MM.1S (cell line): ENCODE measurements around the gene NCAPD3.
A peak's percentile ranks its signal among the peaks of the same experiment; 100 is the strongest.

ENCODE experiments used
- DNase-seq: peaks from one replicate; pipeline ENCODE4 v3.0.0-alpha.2; 2015
- H2AFZ ChIP-seq: fragments of 300-600 bp; sonication (generic); 2 replicates; pipeline ENCODE4 v1.6.0; 2016; ENCODE audit warnings: antibody characterized with exemption, low read length
- H3F3A ChIP-seq: fragments of 300-600 bp; sonication (generic); 2 replicates; pipeline ENCODE4 v1.6.1; 2016; ENCODE audit warnings: mild to moderate bottlenecking, antibody characterized with exemption, low read length, moderate library complexity, mixed read lengths; ENCODE audit not compliant: insufficient read depth
- H3K27ac ChIP-seq: fragments of 300-600 bp; sonication (generic); 2 replicates; pipeline ENCODE4 v1.5.1; 2016; ENCODE audit warnings: mild to moderate bottlenecking, low read length
- H3K27me3 ChIP-seq: fragments of 300-600 bp; sonication (generic); replicated peaks from 2 replicates; pipeline ENCODE4 v1.6.0; 2016; ENCODE audit warnings: low read length; ENCODE audit not compliant: insufficient read depth
- H3K36me3 ChIP-seq: fragments of 300-600 bp; sonication (generic); replicated peaks from 2 replicates; pipeline ENCODE4 v1.6.1; 2016; ENCODE audit warnings: mild to moderate bottlenecking, low read length, mixed read lengths; ENCODE audit not compliant: insufficient read depth
- H3K4me1 ChIP-seq: fragments of 300-600 bp; sonication (generic); 2 replicates; pipeline ENCODE4 v1.6.1; 2016; ENCODE audit warnings: low read length, mixed read lengths
- H3K4me2 ChIP-seq: fragments of 300-600 bp; sonication (generic); 2 replicates; pipeline ENCODE4 v1.6.0; 2016; ENCODE audit warnings: low read depth, low read length
- H3K4me3 ChIP-seq: fragments of 300-600 bp; sonication (generic); 2 replicates; pipeline ENCODE4 v1.5.1; 2016; ENCODE audit warnings: low read length, mixed read lengths
- H3K79me2 ChIP-seq: fragments of 300-600 bp; sonication (generic); 2 replicates; pipeline ENCODE4 v1.6.1; 2016; ENCODE audit warnings: mixed run types, low read length, mixed read lengths
- H3K9ac ChIP-seq: fragments of 300-600 bp; sonication (generic); 2 replicates; pipeline ENCODE4 v1.6.1; 2016; ENCODE audit warnings: low read length, mixed read lengths
- H3K9me2 ChIP-seq: fragments of 300-600 bp; sonication (generic); replicated peaks from 2 replicates; pipeline ENCODE4 v1.6.1; 2016; ENCODE audit warnings: mild to moderate bottlenecking, low read length, mixed read lengths; ENCODE audit not compliant: insufficient read depth
- H3K9me3 ChIP-seq: fragments of 300-600 bp; sonication (generic); replicated peaks from 2 replicates; pipeline ENCODE4 v1.6.1; 2016; ENCODE audit warnings: mild to moderate bottlenecking, low read length, mixed read lengths; ENCODE audit not compliant: insufficient read depth
- H4K20me1 ChIP-seq: fragments of 300-600 bp; sonication (generic); 2 replicates; pipeline ENCODE4 v1.6.1; 2016; ENCODE audit warnings: mild to moderate bottlenecking, low read length, moderate library complexity, mixed read lengths; ENCODE audit not compliant: insufficient read depth
- CTCF ChIP-seq: fragments of 300-600 bp; sonication (generic); IDR thresholded peaks from 2 replicates; pipeline ENCODE4 v1.5.1; 2016; ENCODE audit warnings: antibody characterized with exemption, low read length, mixed read lengths
- EZH2 ChIP-seq: fragments of 300-600 bp; sonication (generic); optimal IDR thresholded peaks from 2 replicates; pipeline ENCODE3; 2017; ENCODE audit warnings: low read depth, mild to moderate bottlenecking, antibody characterized with exemption, low read length, mixed read lengths
- EZH2phosphoT487 ChIP-seq: fragments of 300-600 bp; sonication (generic); IDR thresholded peaks from 2 replicates; pipeline ENCODE4 v1.6.1; 2018; ENCODE audit warnings: antibody characterized with exemption, low read length

Gene NCAPD3

GRCh38 chr11:134207538-134208239 lies 16.1 kb downstream of the NCAPD3 start:
- H3K4me2 ChIP-seq, result no peak overlapping the region
- H3K4me1 ChIP-seq, result no peaks in the 10 kb centered on the region
- no peaks in the 10 kb centered on the region for H3K9me2 ChIP-seq
- H3K9ac ChIP-seq, result no peak overlapping the region
- TF ChIP-seq EZH2phosphoT487, result no peak
- peak; percentile 55 for TF ChIP-seq CTCF
- DNase-seq, result no peak
- H3K36me3 ChIP-seq, result peaks cover 43% of the 10 kb centered on the region
- no peaks in the 10 kb centered on the region; the same call in 1 of the 2 replicates for H3F3A ChIP-seq
- H3K4me3 ChIP-seq, result no peak overlapping the region
- peaks cover 62% of the 10 kb centered on the region for H3K79me2 ChIP-seq
- H3K27me3 ChIP-seq, result no peaks in the 10 kb centered on the region
- no peak overlapping the region for H3K27ac ChIP-seq
- no peaks in the 10 kb centered on the region for H3K9me3 ChIP-seq
- no peak overlapping the region for H2AFZ ChIP-seq
- peaks cover 9% of the 10 kb centered on the region; the same call in 1 of the 2 replicates for H4K20me1 ChIP-seq

- Histone ChIP-seq H3K4me2 (no peak overlapping the region), H3K4me3 (no peak overlapping the region), H3K9ac (no peak overlapping the region), H4K20me1 (peaks cover 9% of the 10 kb centered on the region; the same call in 1 of the 2 replicates), H3K36me3 (peaks cover 44% of the 10 kb centered on the region), H3K9me3 (no peaks in the 10 kb centered on the region), H2AFZ (no peak overlapping the region), H3K27me3 (no peaks in the 10 kb centered on the region), H3K4me1 (no peaks in the 10 kb centered on the region), H3K79me2 (peaks cover 46% of the 10 kb centered on the region), H3F3A (no peaks in the 10 kb centered on the region; the same call in 1 of the 2 replicates), H3K27ac (no peak overlapping the region), H3K9me2 (no peaks in the 10 kb centered on the region)
- no peak for DNase-seq
- TF ChIP-seq EZH2, result no peak
Observed at GRCh38 chr11:134206185-134206584, 17.6 kb downstream of the NCAPD3 start.

- Histone ChIP-seq H3K27me3 (no peaks in the 10 kb centered on the region), H3K4me2 (no peak overlapping the region), H3K27ac (no peak overlapping the region), H4K20me1 (peaks cover 6% of the 10 kb centered on the region; the same call in 1 of the 2 replicates), H3K9me2 (no peaks in the 10 kb centered on the region), H3K36me3 (peaks cover 44% of the 10 kb centered on the region), H3K4me3 (no peak overlapping the region), H3K9me3 (no peaks in the 10 kb centered on the region), H2AFZ (no peak overlapping the region), H3K9ac (no peak overlapping the region), H3F3A (no peaks in the 10 kb centered on the region; the same call in 1 of the 2 replicates), H3K79me2 (peaks cover 42% of the 10 kb centered on the region), H3K4me1 (no peaks in the 10 kb centered on the region)
- TF ChIP-seq EZH2phosphoT487, result no peak
- TF ChIP-seq EZH2, result no peak
- TF ChIP-seq CTCF, result no peak
- no peak for DNase-seq
Observed at GRCh38 chr11:134205729-134206128, 18.0 kb downstream of the NCAPD3 start.

- Histone ChIP-seq H3K4me3 (no peak overlapping the region), H3K4me1 (no peaks in the 10 kb centered on the region), H3K9ac (no peak overlapping the region), H3K27me3 (no peaks in the 10 kb centered on the region), H3K4me2 (no peak overlapping the region), H3K9me3 (no peaks in the 10 kb centered on the region), H3F3A (no peaks in the 10 kb centered on the region), H3K27ac (no peak overlapping the region), H3K79me2 (peaks cover 32% of the 10 kb centered on the region), H4K20me1 (no peaks in the 10 kb centered on the region), H3K9me2 (no peaks in the 10 kb centered on the region), H2AFZ (no peak overlapping the region), H3K36me3 (peaks cover 33% of the 10 kb centered on the region; the same call in 1 of the 2 replicates)
- DNase-seq, result no peak
- TF ChIP-seq EZH2phosphoT487 (no peak), CTCF (no peak), EZH2 (no peak)
Observed at GRCh38 chr11:134202661-134203060, 21.1 kb downstream of the NCAPD3 start.
